KMS-11 (cell line): ENCODE data around the gene CCSER1.

Source experiments
- H2AFZ ChIP-seq: fragments of 200-600 bp; sonication (generic); 2 replicates; pipeline ENCODE4 v1.6.1; 2016; ENCODE audit warnings: antibody characterized with exemption, mixed run types, low read depth
- H3K27ac ChIP-seq: fragments of 200-600 bp; sonication (generic); 2 replicates; pipeline ENCODE4 v1.6.1; 2016; ENCODE audit warnings: mild to moderate bottlenecking, mixed run types
- H3K27me3 ChIP-seq: fragments of 200-600 bp; sonication (generic); 2 replicates; pipeline ENCODE4 v1.6.1; 2017; ENCODE audit warnings: mild to moderate bottlenecking, low read depth, mixed run types, moderate library complexity; ENCODE audit not compliant: insufficient read depth
- H3K36me3 ChIP-seq: fragments of 200-600 bp; sonication (generic); 2 replicates; pipeline ENCODE4 v1.6.1; 2017; ENCODE audit warnings: mild to moderate bottlenecking, mixed run types; ENCODE audit not compliant: insufficient read depth
- H3K4me1 ChIP-seq: fragments of 200-600 bp; sonication (generic); 2 replicates; pipeline ENCODE4 v1.6.1; 2016; ENCODE audit warnings: mild to moderate bottlenecking, low read depth, mixed run types; ENCODE audit not compliant: poor library complexity, severe bottlenecking
- H3K4me2 ChIP-seq: fragments of 200-600 bp; sonication (generic); 2 replicates; pipeline ENCODE4 v1.7.0; 2016; ENCODE audit warnings: mild to moderate bottlenecking, mixed run types
- H3K4me3 ChIP-seq: fragments of 200-600 bp; sonication (generic); IDR thresholded peaks from 2 replicates; pipeline ENCODE4 v1.6.1; 2017; ENCODE audit warnings: low read depth, low read length, mixed read lengths; ENCODE audit not compliant: insufficient read depth
- H3K79me2 ChIP-seq: fragments of 200-600 bp; sonication (generic); 2 replicates; pipeline ENCODE4 v1.6.1; 2016; ENCODE audit warnings: low read depth, mixed run types; ENCODE audit not compliant: insufficient read depth
- H3K9ac ChIP-seq: fragments of 200-600 bp; sonication (generic); 2 replicates; pipeline ENCODE4 v1.6.1; 2016; ENCODE audit warnings: mild to moderate bottlenecking, mixed run types
- H4K20me1 ChIP-seq: fragments of 200-600 bp; sonication (generic); 2 replicates; pipeline ENCODE4 v1.6.1; 2016; ENCODE audit warnings: mild to moderate bottlenecking, mixed run types; ENCODE audit not compliant: insufficient read depth
- TF ChIP-seq, protein P1 (sequence below): fragments of 200-600 bp; sonication (generic); conservative IDR thresholded peaks from 2 replicates; pipeline ENCODE4 v1.6.1; 2017; ENCODE audit warnings: low read depth, mild to moderate bottlenecking, antibody characterized with exemption, low read length, moderate library complexity, mixed read lengths

CCSER1 gene

DNA sequence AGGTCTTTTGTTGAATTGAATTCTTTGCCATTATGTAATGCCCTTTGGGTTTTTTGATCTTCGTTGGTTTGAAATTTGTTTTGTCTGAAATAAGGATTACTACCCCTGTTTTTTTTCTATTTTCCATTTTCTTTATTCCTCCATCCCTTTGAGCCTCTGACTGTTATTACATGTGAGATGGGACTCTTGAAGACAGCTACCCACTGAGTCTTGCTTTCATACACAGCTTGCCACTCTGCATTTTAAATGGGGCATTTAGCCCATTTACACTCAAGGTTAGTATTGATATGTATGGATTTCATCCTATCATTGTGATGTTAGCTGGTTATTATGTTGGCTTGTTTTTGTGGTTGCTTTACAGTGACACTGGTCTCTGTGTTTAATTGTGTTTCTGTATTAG is 1440.4 kb downstream of the CCSER1 start:
- Histone ChIP-seq H3K4me1 (no peaks in the 10 kb centered on the region), H3K27me3 (no peaks in the 10 kb centered on the region), H2AFZ (no peak overlapping the region), H3K79me2 (no peaks in the 10 kb centered on the region), H3K9ac (no peak overlapping the region), H3K4me2 (no peak overlapping the region), H3K4me3 (no peak overlapping the region), H3K27ac (no peak overlapping the region), H4K20me1 (no peaks in the 10 kb centered on the region), H3K36me3 (no peaks in the 10 kb centered on the region)
- TF ChIP-seq, protein P1, sequence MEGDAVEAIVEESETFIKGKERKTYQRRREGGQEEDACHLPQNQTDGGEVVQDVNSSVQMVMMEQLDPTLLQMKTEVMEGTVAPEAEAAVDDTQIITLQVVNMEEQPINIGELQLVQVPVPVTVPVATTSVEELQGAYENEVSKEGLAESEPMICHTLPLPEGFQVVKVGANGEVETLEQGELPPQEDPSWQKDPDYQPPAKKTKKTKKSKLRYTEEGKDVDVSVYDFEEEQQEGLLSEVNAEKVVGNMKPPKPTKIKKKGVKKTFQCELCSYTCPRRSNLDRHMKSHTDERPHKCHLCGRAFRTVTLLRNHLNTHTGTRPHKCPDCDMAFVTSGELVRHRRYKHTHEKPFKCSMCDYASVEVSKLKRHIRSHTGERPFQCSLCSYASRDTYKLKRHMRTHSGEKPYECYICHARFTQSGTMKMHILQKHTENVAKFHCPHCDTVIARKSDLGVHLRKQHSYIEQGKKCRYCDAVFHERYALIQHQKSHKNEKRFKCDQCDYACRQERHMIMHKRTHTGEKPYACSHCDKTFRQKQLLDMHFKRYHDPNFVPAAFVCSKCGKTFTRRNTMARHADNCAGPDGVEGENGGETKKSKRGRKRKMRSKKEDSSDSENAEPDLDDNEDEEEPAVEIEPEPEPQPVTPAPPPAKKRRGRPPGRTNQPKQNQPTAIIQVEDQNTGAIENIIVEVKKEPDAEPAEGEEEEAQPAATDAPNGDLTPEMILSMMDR = no peak

DNA sequence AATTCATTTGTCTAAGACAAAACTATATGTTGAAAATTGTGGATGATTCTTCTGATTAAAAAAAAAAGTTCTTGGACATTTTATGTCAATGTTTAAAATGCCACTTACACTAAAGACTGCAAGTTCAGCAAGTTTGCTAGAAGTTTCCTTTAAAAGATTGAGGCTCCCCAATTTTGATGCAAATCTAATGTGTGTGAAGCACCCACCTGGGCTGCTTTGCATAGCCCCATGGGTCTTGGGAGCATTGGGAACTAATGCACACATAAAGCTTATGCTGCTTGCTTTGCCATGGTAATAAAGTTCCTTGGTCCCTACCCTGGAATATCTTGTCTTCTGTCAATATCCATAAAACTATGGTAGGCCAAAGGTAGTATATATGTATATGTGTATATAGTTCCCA is 1450.7 kb downstream of the CCSER1 start:
- Histone ChIP-seq H4K20me1 (no peaks in the 10 kb centered on the region), H3K9ac (no peak overlapping the region), H3K27ac (no peak overlapping the region), H2AFZ (no peak overlapping the region), H3K4me2 (no peak overlapping the region), H3K4me1 (no peaks in the 10 kb centered on the region), H3K4me3 (no peak overlapping the region), H3K27me3 (no peaks in the 10 kb centered on the region), H3K79me2 (no peaks in the 10 kb centered on the region), H3K36me3 (no peaks in the 10 kb centered on the region)
- TF ChIP-seq, protein P1 = no peak

DNA sequence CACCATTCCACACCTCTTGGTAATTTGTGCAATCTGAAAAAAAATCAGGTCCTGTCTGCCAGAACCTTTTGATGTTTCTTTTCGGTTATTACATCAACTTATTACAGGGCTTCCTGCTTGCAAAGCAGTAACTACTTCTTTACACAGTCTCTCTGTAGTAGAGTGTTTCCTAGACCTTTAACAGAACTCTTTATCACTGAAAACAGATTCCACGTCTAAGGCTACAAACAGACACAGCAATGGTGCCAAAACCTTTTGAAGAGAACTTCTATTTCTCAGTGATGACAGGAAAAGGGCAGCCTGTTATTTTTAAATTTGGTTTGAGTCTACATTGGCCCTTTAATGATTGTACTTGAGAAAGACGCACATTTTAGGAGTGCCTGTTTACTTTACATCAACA is 1463.1 kb downstream of the CCSER1 start:
- Histone ChIP-seq H3K9ac (no peak overlapping the region), H2AFZ (no peak overlapping the region), H3K4me1 (no peaks in the 10 kb centered on the region), H3K36me3 (no peaks in the 10 kb centered on the region), H3K79me2 (no peaks in the 10 kb centered on the region), H3K27me3 (no peaks in the 10 kb centered on the region), H3K4me3 (no peak overlapping the region), H3K4me2 (no peak overlapping the region), H4K20me1 (no peaks in the 10 kb centered on the region), H3K27ac (no peak overlapping the region)
- TF ChIP-seq, protein P1 = no peak

DNA sequence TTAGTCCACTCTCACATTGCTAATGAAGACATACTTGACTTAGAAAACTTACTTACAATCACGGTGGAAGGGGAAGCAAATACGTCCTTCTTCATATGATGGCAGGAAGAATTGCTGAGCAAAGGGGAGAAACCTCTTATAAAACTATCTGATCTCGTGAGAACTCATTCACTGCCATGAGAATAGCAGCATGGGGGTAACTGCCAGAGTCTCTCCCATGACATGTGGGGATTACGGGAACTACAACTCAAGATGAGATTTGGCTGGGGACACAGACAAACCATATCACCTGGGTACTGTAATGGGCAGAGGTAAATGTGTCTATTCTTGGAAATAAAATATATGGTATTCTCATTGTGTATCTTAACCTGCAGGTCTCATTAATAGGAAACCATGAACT is 1464.9 kb downstream of the CCSER1 start:
- H3K9ac ChIP-seq = no peak overlapping the region
- no peaks in the 10 kb centered on the region for H3K4me1 ChIP-seq
- TF ChIP-seq, protein P1 = no peak
- H3K27me3 ChIP-seq = no peaks in the 10 kb centered on the region
- H2AFZ ChIP-seq = no peak overlapping the region
- H3K36me3 ChIP-seq = no peaks in the 10 kb centered on the region
- H3K4me3 ChIP-seq = no peak overlapping the region
- no peaks in the 10 kb centered on the region for H4K20me1 ChIP-seq
- no peak overlapping the region for H3K4me2 ChIP-seq
- no peaks in the 10 kb centered on the region for H3K79me2 ChIP-seq
- no peak overlapping the region for H3K27ac ChIP-seq
